HS-27A (cell line): ENCODE results near the gene CRYBB3.
"Not testable (repeated sequence)": the region's sequence is repeated elsewhere in the genome, so short reads cannot be mapped to it uniquely, and the experiment has no call there.

ENCODE experiments used
- DNase-seq: peaks from one replicate; pipeline ENCODE4 v3.0.0-alpha.2; 2012; ENCODE audit warnings: low read depth, missing footprints

CRYBB3 gene

GRCh38 chr22:25176175-25176574 lies 23.5 kb upstream of the CRYBB3 start:
- DNase-seq: no peak

DNA sequence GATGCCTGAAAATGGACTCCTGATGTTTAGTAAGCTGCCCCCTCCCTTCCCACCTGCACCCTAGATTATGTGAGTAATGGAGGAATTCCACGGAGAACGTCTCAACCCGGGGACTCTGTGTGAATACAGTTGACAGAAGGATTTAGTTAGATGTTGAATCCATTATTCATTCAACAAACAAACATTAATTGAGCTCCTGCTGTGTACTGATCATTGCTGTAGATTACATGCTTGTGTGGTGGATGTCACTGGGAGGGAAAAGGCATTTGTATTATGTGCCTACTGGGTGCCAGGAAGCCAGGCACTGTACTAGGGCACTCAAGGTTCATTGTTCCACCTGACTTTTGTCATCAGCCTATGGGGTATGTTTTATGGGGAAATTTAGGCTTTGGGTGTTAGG lies 22.9 kb upstream of the CRYBB3 start:
- no peak for DNase-seq

GRCh38 chr22:25177226-25177625 lies 22.4 kb upstream of the CRYBB3 start:
- no peak for DNase-seq

DNA sequence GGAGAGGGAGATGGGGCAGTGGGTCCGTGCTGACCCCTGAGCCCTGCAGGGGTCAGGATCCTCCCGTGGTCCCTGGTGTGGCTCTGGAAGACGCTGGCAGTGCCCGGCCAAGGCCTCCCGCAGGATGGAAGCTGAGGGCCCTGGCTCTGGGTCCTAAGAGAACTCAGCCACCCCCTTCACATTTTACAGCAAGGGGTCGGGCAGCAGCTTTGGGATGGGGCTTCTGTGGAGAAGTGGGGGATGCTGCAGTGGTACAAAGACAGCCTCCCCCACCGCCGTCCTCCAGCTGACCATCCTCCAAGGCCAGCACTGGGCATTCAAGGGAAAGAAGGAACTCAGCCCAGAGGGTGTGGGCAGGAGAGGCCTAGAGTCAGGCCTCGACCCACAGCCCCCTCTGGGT lies 21.8 kb upstream of the CRYBB3 start:
- DNase-seq: no peak

GRCh38 chr22:25178348-25178747 lies 21.3 kb upstream of the CRYBB3 start:
- DNase-seq: not testable (repeated sequence)

GRCh38 chr22:25178869-25179631 lies 20.6 kb upstream of the CRYBB3 start:
- not testable (repeated sequence) for DNase-seq

GRCh38 chr22:25182131-25183110 lies 17.2 kb upstream of the CRYBB3 start:
- DNase-seq: no peak

DNA sequence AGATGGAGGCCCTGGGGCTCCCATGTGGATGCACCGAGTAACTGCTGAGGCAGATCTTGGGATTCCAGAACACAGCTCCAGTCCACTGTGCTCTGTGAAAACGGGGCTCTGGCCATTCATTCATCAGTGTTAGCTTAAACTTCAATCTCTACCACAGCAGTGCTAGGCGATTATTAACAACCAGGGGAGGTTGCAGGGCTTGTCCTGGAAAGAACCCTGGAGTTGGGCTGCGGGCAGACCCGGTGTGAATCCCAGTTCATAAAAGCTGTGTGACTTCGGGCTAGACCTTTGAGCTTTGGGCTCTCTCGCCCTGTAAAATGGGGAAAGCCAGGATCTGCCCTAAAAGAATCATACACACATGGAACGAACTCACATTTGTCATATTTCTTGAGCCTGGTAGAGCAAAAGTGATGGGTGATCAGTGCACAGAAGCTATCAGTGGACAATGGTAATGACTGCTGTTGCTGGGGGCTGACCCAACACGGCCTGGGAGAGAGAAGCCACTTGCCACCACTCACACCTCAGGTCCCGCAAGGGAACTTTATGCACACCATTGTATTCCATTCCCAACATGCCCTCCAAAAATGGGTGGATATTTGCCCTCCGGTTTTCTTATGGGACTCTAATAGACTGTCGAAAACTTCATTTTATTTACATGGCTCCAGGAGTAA lies 15.6 kb upstream of the CRYBB3 start:
- DNase-seq: no peak

DNA sequence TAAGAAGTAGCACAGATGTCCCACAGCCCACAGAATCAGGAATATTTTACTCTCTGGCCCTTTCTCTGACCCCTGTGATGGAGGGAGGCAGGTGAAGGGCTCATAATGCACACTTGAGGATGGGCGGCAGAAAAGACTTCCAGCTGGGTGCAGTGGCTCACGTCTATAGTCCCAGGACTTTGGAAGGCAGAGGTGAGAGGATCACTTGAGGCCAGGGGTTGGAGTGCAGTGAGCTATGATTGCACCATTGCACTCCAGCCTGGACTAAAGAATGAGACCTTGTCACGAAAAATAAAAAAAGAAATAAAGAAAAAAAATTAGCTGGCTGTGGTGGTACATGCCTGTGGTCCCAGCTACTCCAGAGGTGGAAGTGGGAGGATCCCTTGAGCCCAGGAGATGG lies 13.5 kb upstream of the CRYBB3 start:
- DNase-seq: no peak

- DNase-seq: no peak
These were observed 12.2 kb upstream of the CRYBB3 start for GRCh38 chr22:25187469-25187868.

DNA sequence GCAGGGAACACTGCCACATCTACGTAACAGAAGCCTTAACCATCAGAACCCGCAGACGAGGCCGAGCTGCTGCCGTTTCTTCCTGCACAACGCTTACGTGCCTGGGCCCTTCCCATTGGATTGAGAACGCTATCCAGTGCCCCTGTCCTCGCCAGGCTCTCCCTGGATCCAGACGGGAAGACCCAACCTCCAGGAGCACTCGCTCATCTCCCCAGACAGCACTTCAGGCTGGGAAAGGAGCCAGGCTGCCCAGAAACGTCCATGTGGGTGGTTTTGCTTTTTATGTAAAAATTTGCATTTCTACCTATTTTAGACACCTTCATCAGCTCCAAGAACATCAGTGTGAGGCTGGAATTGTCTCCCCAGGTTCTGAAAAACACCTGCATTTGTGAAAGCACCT lies 7.3 kb upstream of the CRYBB3 start:
- DNase-seq: no peak

GRCh38 chr22:25193130-25193529 lies 6.5 kb upstream of the CRYBB3 start:
- DNase-seq: no peak

GRCh38 chr22:25193548-25193947 lies 6.1 kb upstream of the CRYBB3 start:
- no peak for DNase-seq

DNA sequence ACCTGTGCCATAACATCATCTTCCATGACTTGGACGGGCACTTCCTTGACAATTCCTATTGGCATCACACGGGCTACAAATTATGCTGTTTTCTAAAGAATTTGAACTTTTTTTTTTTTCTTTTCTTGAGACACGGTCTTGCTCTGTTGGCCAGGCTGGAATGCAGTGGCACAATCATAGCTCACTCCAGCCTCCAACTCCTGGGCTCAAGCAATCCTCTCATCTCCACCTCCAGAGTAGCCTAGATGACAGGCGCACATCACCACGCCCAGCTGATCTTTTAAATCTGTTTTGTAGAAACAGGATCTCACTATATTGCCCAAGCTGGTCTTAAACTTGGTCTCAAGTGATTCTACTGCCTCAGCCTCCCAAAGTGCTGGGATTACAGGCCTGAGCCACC lies 3.3 kb upstream of the CRYBB3 start:
- no peak for DNase-seq

DNA sequence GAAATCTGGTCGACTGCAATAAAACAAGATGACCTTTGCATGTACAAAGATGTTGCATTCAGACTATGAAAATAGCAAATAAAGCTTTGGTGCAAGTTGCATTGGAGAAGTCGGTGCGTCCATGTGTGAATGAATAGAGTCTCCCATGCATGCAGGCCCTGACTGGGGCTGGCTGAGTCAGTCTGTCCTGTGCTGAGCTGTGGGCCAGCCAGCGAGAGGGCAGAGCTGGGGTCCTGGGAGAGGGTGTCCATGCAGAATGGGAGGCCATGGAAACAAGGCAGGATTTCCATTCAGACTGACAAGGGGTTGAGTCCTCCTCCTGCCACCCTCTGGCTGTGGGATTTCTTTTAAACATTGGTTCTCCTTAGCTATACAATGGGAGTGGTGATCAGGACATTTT lies 2.3 kb upstream of the CRYBB3 start:
- no peak for DNase-seq

- no peak for DNase-seq
These were observed 1.3 kb downstream of the CRYBB3 start for GRCh38 chr22:25200967-25201366.

DNA sequence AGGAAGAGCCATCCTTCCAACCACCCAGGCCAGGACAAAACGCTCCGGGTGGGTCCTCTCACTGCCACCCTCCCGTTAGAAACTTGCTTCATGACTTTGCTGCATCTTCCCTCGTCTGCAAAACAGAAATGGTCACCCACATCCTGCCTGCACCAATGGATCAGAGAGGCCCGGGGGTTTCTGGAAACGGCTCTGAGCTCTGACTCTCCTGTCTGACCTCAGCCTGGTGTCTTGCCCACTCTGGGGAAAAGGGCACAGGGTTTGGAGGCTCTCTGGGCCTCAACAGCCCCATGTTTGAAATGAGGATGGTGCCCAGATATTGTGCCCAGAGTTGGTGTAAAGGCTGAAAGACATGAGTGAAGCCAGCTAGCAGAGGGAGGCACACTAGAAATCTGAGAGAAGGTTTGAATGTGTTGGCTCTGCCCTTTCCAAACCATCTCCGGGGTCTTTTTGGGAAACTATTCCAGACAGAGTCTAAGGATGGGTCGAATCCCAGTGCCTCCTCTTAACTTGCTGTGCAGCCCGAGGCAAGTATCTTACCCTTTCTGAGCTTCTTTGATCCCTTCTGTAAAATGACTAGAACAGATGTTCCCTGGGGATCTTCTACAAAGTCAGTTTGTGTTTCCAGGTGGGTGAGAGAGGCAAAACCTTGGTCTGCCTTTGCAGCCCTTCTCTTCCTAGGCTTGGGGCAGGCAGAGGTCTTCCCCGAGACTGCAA lies 2.1 kb downstream of the CRYBB3 start:
- no peak for DNase-seq

DNA sequence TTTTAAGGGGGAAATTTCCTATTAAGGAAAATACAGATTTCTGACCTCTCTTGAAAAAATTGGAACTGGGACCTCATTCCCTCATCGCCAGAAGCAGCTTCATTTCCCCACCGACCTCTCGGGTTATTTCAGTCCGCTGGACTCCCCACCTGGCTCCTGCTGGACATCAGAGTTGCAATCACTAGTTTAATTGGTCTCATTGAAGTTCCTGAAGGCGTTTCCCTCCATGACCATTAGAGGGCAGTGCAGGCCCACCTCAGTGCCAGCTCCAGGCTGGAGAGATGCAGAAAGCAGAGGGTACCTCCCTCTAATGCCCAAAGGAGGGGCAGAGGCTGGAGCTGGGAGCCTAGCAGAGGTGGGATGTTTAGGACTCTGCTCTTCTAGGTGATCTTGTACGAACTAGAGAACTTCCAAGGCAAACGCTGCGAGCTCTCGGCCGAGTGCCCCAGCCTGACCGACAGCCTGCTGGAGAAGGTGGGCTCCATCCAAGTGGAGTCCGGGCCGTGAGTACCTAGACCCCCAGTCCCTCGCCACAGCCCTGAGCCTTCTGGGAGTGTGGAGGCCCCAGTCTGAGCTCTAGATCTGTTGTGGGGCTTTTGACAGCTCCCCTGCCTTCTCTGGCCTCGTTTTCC lies 2.7 kb downstream of the CRYBB3 start:
- DNase-seq: peak; percentile 7

- no peak for DNase-seq
These were observed 3.4 kb downstream of the CRYBB3 start for GRCh38 chr22:25203082-25203481.

- not testable (repeated sequence) for DNase-seq
These were observed 4.9 kb downstream of the CRYBB3 start for GRCh38 chr22:25204547-25204946.

DNA sequence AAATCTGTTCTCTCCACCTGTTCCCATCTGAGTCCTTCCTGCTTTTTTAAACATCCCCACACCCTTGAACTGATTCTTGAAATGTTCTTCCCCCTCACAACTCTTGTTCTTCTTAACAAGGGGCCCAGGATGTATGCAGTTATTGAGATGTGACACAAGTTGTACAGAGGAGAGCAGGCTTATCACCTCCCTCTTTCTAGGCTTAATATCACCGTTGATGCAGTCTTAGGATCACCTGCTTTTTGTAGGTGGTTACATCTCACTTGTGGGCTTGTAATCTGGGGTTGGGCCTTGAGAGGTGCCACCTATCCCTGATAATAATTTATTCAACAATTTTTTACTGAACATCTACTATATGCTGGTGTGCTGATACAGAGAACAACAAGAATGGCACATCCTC lies 6.2 kb downstream of the CRYBB3 start:
- no peak for DNase-seq
